Measurements from ENCODE around the gene KDR. TPM values are rescaled to one million over a fixed set of nuclear protein-coding genes. Genes with fewer than 3 reads are reported as not detected.

Gene KDR
- polyA plus RNA-seq, 1 donor from 2014 or later = not detected

- Histone ChIP-seq H4K20me1 (ENCODE audit: insufficient read depth) (no peaks in the 10 kb centered on the region), H3K79me2 (replicated peaks; ENCODE audit: insufficient read depth, low read length) (no peaks in the 10 kb centered on the region), H3K9ac (ENCODE audit: low read length) (no peak overlapping the region), H3F3A (ENCODE audit: insufficient read depth, low read length, poor library complexity, severe bottlenecking) (no peaks in the 10 kb centered on the region), H3K4me2 (ENCODE audit: low read length) (no peak overlapping the region), H3K27ac (ENCODE audit: low read length) (no peak overlapping the region), H3K27me3 (ENCODE audit: insufficient read depth, low read depth, low read length) (no peaks in the 10 kb centered on the region), H3K36me3 (ENCODE audit: insufficient read depth, low read length) (no peaks in the 10 kb centered on the region), H3K4me3 (ENCODE audit: low read length) (no peak overlapping the region), H2AFZ (ENCODE audit: low read depth, low read length) (no peak overlapping the region), H3K9me3 (ENCODE audit: low read length) (no peaks in the 10 kb centered on the region), H3K9me2 (ENCODE audit: insufficient read depth, low read length) (no peaks in the 10 kb centered on the region)
- TF ChIP-seq POLR2AphosphoS5 (IDR thresholded peaks at IDR 0.05) (no peak), EP300 (conservative IDR thresholded peaks at IDR 0.05; ENCODE audit: poor library complexity, severe bottlenecking) (no peak), EZH2 (IDR thresholded peaks at IDR 0.05; ENCODE audit: borderline replicate concordance, insufficient read depth, low read length, poor library complexity, severe bottlenecking) (no peak), RAD21 (conservative IDR thresholded peaks at IDR 0.05) (no peak)
Observed at GRCh38 chr4:55050418-55050950, 74.9 kb downstream of the KDR start.

DNA sequence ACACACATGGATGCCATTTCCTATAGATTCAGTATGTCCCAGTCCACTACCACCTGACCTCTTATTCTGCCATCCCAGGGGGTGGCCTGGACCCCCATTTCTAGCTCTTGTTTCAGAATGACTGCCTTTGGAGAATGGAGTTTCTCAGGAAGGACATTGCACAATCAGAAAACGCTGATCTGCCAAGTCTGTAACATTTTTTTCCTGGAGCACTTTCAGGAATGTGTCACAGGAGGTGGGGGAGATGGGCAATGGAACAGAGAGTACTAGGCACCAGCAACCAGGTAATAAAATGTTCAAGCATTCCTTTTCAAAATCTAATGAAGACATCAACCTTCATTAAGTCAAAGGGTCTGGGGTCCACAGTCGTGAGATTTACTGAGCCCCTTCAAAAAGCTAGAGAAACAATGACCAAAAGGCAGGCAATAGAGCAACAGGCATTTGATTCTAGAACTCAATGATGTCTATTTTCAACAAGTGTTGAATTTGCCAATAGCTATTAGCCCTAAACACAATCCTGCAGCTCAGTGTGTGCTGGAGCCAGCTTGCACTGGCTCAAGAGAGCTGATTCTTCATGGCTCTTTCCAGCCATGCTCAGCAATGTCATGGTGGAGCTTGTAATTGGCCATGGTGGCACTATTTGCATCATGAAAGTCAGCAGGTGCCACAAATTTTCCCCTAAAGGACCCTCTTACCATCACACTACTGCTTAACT is 87.1 kb downstream of the KDR start:
- Histone ChIP-seq H2AFZ (ENCODE audit: low read depth, low read length) (no peak overlapping the region), H4K20me1 (ENCODE audit: insufficient read depth) (no peaks in the 10 kb centered on the region), H3K4me3 (ENCODE audit: low read length) (no peak overlapping the region), H3K9me3 (ENCODE audit: low read length) (no peaks in the 10 kb centered on the region), H3K79me2 (replicated peaks; ENCODE audit: insufficient read depth, low read length) (no peaks in the 10 kb centered on the region), H3F3A (ENCODE audit: insufficient read depth, low read length, poor library complexity, severe bottlenecking) (no peaks in the 10 kb centered on the region), H3K9ac (ENCODE audit: low read length) (no peak overlapping the region), H3K27ac (ENCODE audit: low read length) (no peak overlapping the region), H3K27me3 (ENCODE audit: insufficient read depth, low read depth, low read length) (no peaks in the 10 kb centered on the region), H3K4me2 (ENCODE audit: low read length) (no peak overlapping the region), H3K9me2 (ENCODE audit: insufficient read depth, low read length) (no peaks in the 10 kb centered on the region), H3K36me3 (ENCODE audit: insufficient read depth, low read length) (no peaks in the 10 kb centered on the region)
- TF ChIP-seq REST (IDR thresholded peaks at IDR 0.05; ENCODE audit: borderline replicate concordance) (no peak), MXI1 (conservative IDR thresholded peaks at IDR 0.05; ENCODE audit: poor library complexity, severe bottlenecking) (no peak), RAD21 (conservative IDR thresholded peaks at IDR 0.05) (no peak), TAF1 (IDR thresholded peaks at IDR 0.05; ENCODE audit: low read depth) (no peak)

DNA sequence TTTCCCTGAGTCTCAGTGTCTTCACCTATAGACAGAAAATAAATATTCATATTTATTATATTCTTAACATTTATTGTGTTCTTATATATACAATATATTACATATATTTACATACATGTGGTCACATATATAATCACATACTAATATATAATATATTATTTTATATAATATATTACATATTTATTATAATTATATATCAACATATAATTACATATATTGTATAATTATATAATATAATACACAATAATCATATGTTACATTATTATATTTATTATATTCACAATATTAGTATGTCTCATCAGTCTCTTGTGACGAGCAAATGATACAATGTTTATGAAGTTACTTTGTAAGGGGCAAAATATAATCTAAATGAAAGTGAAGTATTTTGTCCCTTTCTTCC is 87.7 kb downstream of the KDR start:
- no peak for TF ChIP-seq REST (IDR thresholded peaks at IDR 0.05; ENCODE audit: borderline replicate concordance)
- TF ChIP-seq MXI1 (conservative IDR thresholded peaks at IDR 0.05; ENCODE audit: poor library complexity, severe bottlenecking) = no peak
- no peak for TF ChIP-seq RAD21 (conservative IDR thresholded peaks at IDR 0.05)
- TF ChIP-seq, protein P1, sequence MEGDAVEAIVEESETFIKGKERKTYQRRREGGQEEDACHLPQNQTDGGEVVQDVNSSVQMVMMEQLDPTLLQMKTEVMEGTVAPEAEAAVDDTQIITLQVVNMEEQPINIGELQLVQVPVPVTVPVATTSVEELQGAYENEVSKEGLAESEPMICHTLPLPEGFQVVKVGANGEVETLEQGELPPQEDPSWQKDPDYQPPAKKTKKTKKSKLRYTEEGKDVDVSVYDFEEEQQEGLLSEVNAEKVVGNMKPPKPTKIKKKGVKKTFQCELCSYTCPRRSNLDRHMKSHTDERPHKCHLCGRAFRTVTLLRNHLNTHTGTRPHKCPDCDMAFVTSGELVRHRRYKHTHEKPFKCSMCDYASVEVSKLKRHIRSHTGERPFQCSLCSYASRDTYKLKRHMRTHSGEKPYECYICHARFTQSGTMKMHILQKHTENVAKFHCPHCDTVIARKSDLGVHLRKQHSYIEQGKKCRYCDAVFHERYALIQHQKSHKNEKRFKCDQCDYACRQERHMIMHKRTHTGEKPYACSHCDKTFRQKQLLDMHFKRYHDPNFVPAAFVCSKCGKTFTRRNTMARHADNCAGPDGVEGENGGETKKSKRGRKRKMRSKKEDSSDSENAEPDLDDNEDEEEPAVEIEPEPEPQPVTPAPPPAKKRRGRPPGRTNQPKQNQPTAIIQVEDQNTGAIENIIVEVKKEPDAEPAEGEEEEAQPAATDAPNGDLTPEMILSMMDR (IDR thresholded peaks at IDR 0.05; ENCODE audit: poor library complexity, severe bottlenecking) = no peak
- no peak for TF ChIP-seq TAF1 (IDR thresholded peaks at IDR 0.05; ENCODE audit: low read depth)
- TF ChIP-seq EZH2 (IDR thresholded peaks at IDR 0.05; ENCODE audit: borderline replicate concordance, insufficient read depth, low read length, poor library complexity, severe bottlenecking) = no peak
- no peak for TF ChIP-seq POLR2AphosphoS5 (IDR thresholded peaks at IDR 0.05)
- no peak for TF ChIP-seq EP300 (conservative IDR thresholded peaks at IDR 0.05; ENCODE audit: poor library complexity, severe bottlenecking)
- TF ChIP-seq SMC3 (conservative IDR thresholded peaks at IDR 0.05; ENCODE audit: poor library complexity) = no peak
- Histone ChIP-seq H3K79me2 (replicated peaks; ENCODE audit: insufficient read depth, low read length) (no peaks in the 10 kb centered on the region), H3F3A (ENCODE audit: insufficient read depth, low read length, poor library complexity, severe bottlenecking) (no peaks in the 10 kb centered on the region), H3K36me3 (ENCODE audit: insufficient read depth, low read length) (no peaks in the 10 kb centered on the region), H3K9me3 (ENCODE audit: low read length) (no peaks in the 10 kb centered on the region), H3K9ac (ENCODE audit: low read length) (no peak overlapping the region), H3K4me3 (ENCODE audit: low read length) (no peak overlapping the region), H3K4me2 (ENCODE audit: low read length) (no peak overlapping the region), H4K20me1 (ENCODE audit: insufficient read depth) (no peaks in the 10 kb centered on the region), H3K27ac (ENCODE audit: low read length) (no peak overlapping the region), H3K27me3 (ENCODE audit: insufficient read depth, low read depth, low read length) (no peaks in the 10 kb centered on the region), H2AFZ (ENCODE audit: low read depth, low read length) (no peak overlapping the region), H3K9me2 (ENCODE audit: insufficient read depth, low read length) (no peaks in the 10 kb centered on the region)

Measured in neural cell (in vitro differentiated cells).